Stimulated activated CD8-positive, alpha-beta memory T cell treated with anti-CD3 and anti-CD28 coated beads, Interleukin-12 subunit alpha, Interleukin-12 subunit beta, amount 100 ng/mL, for 4 hours (primary cell): ENCODE results near the gene KCNC2.

Experiments
- DNase-seq: peaks from one replicate; pipeline ENCODE4 v3.0.0-alpha.2; 2020; ENCODE audit warnings: low read depth

KCNC2 gene

GRCh38 chr12:75161488-75161887, 48.2 kb downstream of the KCNC2 start:
- DNase-seq = no peak

- no peak for DNase-seq
These were observed 52.3 kb downstream of the KCNC2 start for GRCh38 chr12:75157385-75157784.

DNA sequence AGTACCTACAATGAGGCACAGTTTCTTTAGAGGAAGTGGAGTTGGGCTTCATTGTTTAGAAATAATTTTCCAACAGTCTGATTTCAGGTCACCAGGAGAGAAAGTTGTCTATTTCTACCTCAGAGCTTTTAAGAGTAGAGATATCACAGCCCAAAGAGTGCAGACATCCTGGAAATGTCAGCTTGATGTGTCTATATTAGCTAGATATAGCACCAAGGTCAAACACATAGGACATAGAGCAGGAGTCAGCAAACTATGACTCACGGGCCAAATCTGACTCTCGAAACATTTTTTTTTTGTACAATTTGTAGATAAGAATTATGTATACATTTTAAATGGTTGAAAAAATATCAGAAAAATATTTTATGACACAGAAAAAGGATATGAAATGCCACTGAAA, 53.7 kb downstream of the KCNC2 start:
- no peak for DNase-seq

GRCh38 chr12:75154388-75154787, 55.3 kb downstream of the KCNC2 start:
- no peak for DNase-seq

DNA sequence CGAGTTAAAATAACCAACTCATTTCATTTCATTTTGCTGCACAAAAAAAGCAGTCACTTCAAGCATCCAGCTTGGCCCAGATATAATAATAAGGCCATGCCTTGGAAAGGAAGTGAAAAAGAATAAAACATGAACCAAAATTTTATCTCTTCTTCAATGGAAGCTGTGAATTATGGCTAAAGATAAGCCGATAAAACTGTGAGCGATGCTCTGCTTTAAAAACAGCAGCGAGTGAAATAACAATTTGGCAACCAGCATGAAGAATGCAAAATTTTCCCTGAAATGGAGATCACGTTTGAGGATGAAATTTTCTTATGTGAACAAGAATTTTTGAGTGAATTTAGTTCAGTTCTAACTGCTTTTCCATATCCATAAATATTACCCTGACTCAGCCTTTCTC, 70.4 kb downstream of the KCNC2 start:
- DNase-seq = no peak

DNA sequence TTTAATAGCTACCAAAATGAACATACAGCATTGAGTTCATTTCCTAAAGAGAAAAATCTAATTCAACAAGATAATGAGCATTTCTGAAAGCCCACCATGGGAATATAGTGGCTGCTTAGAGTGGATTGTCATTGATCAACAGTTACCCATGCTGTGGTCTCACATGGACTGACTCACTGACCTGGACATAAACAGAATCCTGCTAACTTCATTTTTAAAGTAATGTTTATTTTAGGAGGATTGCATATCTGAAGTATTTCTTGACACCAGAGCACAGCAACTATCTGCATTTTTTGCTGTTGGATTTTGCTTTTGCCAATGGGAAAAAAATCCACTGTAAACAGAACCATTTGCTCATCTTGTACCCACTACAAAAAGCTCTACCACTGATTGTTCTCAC, 71.7 kb downstream of the KCNC2 start:
- no peak for DNase-seq

- DNase-seq = no peak
These were observed 74.6 kb downstream of the KCNC2 start for GRCh38 chr12:75135026-75135425.

GRCh38 chr12:75130811-75131210, 78.8 kb downstream of the KCNC2 start:
- DNase-seq = no peak

GRCh38 chr12:75129275-75129674, 80.4 kb downstream of the KCNC2 start:
- no peak for DNase-seq

DNA sequence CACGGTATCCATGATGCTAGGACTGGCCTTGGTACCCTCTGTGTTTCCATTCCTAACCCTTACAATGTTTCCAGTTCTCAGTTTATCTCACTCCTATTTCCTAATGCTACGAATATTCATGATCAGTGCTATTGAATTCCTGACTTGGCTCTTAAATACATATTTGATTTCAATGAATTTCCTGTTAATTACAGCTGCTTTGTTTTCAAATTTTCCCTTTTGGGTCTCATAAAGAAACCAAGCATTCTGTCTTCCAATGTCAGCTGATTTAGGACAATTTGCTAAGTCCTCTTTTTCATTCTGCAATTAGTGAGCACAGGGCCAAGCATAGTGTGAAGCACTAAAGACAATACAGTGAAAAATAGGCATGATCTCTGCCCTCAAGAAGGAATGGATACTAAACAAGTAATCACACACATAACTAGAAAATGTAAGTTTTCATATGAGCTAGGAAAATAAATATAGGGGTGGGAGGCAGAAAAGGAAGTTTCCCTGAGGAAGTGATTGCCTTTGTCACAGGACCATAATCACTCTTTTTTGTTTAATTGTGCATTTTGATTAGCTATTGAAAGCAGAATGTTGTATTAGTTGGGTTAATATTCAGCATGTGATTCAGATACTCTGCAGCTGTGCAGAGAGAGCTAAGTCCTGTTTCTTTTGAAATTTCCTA, 88.5 kb downstream of the KCNC2 start:
- DNase-seq = no peak

- DNase-seq = no peak
These were observed 89.3 kb downstream of the KCNC2 start for GRCh38 chr12:75120311-75120711.

- no peak for DNase-seq
These were observed 92.9 kb downstream of the KCNC2 start for GRCh38 chr12:75116646-75117198.

GRCh38 chr12:75115748-75116147, 93.9 kb downstream of the KCNC2 start:
- no peak for DNase-seq

- no peak for DNase-seq
These were observed 105.8 kb downstream of the KCNC2 start for GRCh38 chr12:75103822-75104221.

- DNase-seq = no peak
These were observed 107.9 kb downstream of the KCNC2 start for GRCh38 chr12:75101781-75102180.

DNA sequence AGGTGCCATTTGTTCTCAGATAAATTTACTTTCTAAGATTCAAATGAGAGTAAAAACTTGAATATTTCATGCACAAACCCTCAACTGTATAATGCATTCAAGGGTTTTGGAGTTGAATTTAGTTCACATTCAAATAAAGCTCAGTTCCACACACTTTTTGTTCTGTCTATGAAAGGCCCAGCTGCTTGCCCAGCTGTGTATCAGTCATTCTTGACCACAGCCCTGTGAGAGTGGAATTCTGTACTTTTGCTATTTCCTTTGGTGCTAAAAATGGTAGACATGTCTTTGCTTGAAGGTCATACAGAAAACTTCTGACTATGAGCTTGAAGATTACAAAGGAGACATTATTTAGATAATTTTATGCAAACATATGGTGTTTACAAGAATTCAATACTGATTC, 110.4 kb downstream of the KCNC2 start:
- DNase-seq = no peak

- no peak for DNase-seq
These were observed 112.6 kb downstream of the KCNC2 start for GRCh38 chr12:75097003-75097402.

DNA sequence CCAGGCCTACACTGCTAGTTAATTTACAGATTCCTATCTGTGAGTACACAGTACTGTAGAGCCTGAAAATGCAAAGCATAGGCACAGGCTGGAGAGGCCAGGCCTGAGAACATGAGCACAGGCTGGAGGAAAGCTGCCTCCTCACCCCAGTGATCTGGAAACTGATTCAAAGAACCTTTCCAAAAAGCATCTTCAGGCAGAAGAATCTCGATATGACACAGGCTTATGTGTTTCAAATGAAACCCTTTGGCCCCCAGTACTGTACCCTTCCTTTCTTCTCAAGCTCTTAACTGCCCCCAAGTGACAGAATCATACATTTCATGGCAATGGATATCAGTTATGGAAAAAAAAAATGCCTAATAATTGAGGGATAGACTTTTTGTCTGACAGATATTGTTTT, 122.0 kb downstream of the KCNC2 start:
- no peak for DNase-seq

DNA sequence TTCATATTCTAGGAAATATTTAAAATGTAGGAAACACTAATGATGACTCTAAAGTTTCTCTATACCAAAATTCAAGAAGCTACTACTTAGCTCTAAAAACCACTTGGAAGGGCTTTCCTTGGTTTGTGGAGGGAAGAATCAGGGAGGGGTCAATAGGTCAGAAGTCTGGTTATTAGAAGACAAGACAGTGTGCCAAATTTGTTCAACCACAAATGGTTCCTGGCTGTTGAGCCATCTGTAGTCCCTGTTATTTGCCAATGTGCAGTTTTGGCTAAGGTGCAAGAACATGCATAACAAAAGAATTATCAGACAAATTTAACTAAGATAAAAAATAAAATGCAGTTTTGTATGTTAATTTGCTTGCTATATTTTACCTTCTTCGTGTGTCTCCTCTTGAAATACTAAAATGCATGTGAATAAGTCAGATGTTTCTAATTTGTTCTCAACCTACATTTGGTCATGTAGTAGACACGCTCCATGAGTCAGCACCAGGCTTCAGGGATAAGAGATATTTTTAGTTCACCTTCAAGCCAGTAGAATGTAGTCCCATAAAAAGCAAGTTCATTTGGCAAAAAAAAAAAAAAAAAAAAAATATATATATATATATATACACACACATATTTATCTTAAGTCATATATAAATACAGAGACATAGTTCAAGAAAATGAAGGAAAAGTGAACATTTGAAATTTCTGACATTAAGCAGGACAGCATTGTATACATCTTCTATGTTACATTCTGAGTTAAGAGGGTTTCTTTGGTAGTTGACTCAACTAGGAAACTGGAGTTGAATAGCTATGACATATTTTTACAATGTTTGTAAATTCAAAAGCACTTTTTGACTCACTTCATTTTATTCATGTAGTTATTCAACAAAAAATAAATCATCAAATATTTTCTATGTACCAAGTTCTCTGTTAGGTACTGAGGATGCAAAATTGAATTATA, 123.3 kb downstream of the KCNC2 start:
- no peak for DNase-seq

DNA sequence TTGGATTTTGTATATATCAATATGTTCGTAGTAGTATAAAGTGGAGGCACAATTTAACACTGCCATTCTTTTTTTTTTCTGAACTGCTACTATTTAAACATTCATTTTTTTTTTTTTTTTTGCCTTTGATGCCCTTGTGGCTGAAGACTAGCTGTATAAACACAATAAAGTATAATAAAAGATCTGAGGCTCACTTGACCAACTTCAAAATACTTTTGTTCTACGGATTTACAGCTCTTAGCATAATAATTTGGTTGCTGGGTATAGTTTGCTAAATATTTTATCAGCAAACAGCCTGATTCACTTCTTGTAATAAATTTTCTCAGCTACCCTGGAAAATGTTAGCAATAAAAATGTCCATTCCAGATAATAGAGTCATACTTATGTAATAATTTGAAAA, 128.3 kb downstream of the KCNC2 start:
- no peak for DNase-seq

- no peak for DNase-seq
These were observed 129.1 kb downstream of the KCNC2 start for GRCh38 chr12:75080582-75080981.

GRCh38 chr12:75065482-75065881, 144.2 kb downstream of the KCNC2 start:
- no peak for DNase-seq

DNA sequence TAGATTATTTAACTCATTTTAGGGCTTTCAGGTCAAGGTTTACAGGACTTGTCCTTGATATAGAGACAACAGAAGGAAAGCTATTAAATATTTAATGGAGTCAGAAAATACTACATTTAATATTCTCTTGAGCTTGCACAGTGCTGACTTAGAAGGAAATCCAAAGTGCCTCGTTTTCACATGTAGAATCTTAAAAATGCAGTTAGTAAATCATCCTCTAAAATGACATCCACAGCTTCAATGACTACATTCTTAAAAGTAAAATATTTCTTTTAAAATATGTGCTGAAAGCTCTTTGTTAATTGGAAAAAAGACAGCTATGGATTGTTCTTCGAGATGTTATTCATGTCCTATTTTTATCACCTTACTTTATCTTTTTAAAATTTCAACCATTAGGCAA, 146.9 kb downstream of the KCNC2 start:
- no peak for DNase-seq
